Left lung (tissue), 10 donors: ENCODE results near the gene PDGFC. TPM values are rescaled to one million over a fixed set of nuclear protein-coding genes. Genes with fewer than 3 reads are reported as not detected.

ENCODE experiments used
- ATAC-seq: fragments of 200-7000 bp; cut with Tn5 transposase; one replicate; pipeline ENCODE4 v1.9.1; 2020; ENCODE audit warnings: moderate library complexity
- DNase-seq, 4 donors: peaks; one replicate each; pipeline ENCODE4 v3.0.0-alpha.2; 2013 to 2020
- H3K27ac ChIP-seq, 2 donors: fragments of 200-600 bp; sonication (generic) in 1 of 2; one replicate each; pipeline versions ENCODE4 v1.5.0 to v1.8.0; 2020 to 2021
- H3K27me3 ChIP-seq, 2 donors: fragments of 200-600 bp; sonication (generic) in 1 of 2; one replicate each; pipeline versions ENCODE4 v1.5.0 to v1.8.0; 2020 to 2021
- H3K36me3 ChIP-seq, 2 donors: fragments of 200-600 bp; sonication (generic) in 1 of 2; one replicate each; pipeline versions ENCODE4 v1.5.0 to v1.8.0; 2020 to 2021
- H3K4me1 ChIP-seq, 2 donors: fragments of 200-600 bp; one replicate each; pipeline ENCODE4 v1.8.0; 2021
- H3K4me3 ChIP-seq, 2 donors: fragments of 200-600 bp; sonication (generic) in 1 of 2; one replicate each; pipeline versions ENCODE4 v1.5.0 to v1.8.0; 2020 to 2021; ENCODE audit warnings: mild to moderate bottlenecking in 1 of 2
- H3K9me3 ChIP-seq, 2 donors: fragments of 200-600 bp; sonication (generic) in 1 of 2; one replicate each; pipeline versions ENCODE4 v1.5.0 to v1.8.0; 2020 to 2021
- intact Hi-C, 2 donors: fragments of 100-400 bp; cut with DNase I; formaldehyde crosslinking; loops; one replicate each; pipeline versions ENCODE4 v1.11.2 to v1.14.2; 2022
- polyA plus RNA-seq, 6 donors: library from polyadenylated mRNA; unstranded; fragments of 120-200 nt; gene quantifications; one replicate each; pipeline ENCODE4 v1.2.1, GENCODE V29; 2013; ENCODE audit not compliant: insufficient read length in 6 of 6
- total RNA-seq, 2 donors: library from RNA; stranded (reverse); fragmentation: NEBNext Ultra II Directional; extraction: Animal tissue kit (Norgen Biotek cat#: 25700); gene quantifications; one replicate each; pipeline ENCODE4 v1.2.1, GENCODE V29; 2021
- TF ChIP-seq, protein P1 (sequence below), 2 donors: fragments of 200-600 bp; sonication (generic) in 1 of 2; IDR thresholded peaks; one replicate each; pipeline versions ENCODE4 v1.5.0 to v1.8.0; 2021; ENCODE audit warnings: antibody characterized with exemption in 2 of 2
- donor health status: DM: no; HTN: yes; CAD: no.
- donor health status: DM: no; HTN: no; CAD: no.

PDGFC gene
- total and polyA plus RNA-seq, 8 donors = 22.4 to 51.6 (median 37.4) TPM

DNA sequence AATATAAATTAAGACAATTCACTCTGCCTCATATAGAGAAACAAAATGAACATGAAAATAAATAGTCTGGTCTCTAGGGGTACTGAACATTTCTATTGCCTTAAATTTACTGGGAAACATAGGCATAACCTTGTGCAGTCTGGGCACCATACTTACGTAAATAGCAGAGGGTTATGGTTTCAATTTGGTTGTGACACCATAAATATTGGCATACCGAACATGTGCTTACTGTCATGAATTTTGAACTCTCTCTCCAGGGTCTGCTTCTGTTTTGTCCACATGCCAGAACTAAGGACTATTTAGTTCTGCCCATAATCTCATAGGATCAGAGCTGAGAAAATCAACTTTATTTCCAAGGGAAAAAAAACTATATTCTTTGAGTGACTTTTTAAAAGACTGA, 17.6 kb downstream of the PDGFC start:
- TF ChIP-seq, protein P1, sequence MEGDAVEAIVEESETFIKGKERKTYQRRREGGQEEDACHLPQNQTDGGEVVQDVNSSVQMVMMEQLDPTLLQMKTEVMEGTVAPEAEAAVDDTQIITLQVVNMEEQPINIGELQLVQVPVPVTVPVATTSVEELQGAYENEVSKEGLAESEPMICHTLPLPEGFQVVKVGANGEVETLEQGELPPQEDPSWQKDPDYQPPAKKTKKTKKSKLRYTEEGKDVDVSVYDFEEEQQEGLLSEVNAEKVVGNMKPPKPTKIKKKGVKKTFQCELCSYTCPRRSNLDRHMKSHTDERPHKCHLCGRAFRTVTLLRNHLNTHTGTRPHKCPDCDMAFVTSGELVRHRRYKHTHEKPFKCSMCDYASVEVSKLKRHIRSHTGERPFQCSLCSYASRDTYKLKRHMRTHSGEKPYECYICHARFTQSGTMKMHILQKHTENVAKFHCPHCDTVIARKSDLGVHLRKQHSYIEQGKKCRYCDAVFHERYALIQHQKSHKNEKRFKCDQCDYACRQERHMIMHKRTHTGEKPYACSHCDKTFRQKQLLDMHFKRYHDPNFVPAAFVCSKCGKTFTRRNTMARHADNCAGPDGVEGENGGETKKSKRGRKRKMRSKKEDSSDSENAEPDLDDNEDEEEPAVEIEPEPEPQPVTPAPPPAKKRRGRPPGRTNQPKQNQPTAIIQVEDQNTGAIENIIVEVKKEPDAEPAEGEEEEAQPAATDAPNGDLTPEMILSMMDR (IDR thresholded peaks at IDR 0.05) = no peak
- no peak overlapping the region for H3K27ac ChIP-seq
- H3K4me1 ChIP-seq = peaks cover 4 to 19% of the 10 kb centered on the region in 2 donors
- no peaks in the 10 kb centered on the region for H3K36me3 ChIP-seq
- H3K4me3 ChIP-seq = no peak overlapping the region
- intact Hi-C loops = no loop called here
- H3K27me3 ChIP-seq = no peaks in the 10 kb centered on the region
- H3K9me3 ChIP-seq = no peaks in the 10 kb centered on the region
- DNase-seq (no peak), ATAC-seq (no peak)

DNA sequence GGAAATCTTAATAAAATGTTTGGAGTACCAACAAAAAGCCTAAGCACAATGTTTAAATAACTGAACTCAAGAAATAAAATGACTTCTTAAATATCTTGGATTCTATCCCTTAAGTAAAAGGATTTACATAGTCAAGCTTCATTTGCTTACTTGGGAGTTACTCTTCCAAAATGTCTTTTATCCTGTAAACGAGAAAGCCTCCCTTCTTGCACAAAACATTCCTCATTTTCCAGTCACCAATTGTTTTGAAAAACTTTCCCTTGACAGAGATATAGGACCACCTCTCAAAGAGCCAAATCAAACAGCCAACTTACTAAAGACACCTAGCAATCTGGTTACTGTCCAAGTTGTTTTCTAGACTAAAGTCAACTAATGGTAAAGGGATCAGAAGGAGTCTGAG, 18.6 kb downstream of the PDGFC start:
- no peak for DNase-seq
- no peak overlapping the region for H3K4me3 ChIP-seq
- no peak for ATAC-seq
- intact Hi-C loops = no loop called here
- TF ChIP-seq, protein P1 (IDR thresholded peaks at IDR 0.05) = no peak
- H3K36me3 ChIP-seq = no peaks in the 10 kb centered on the region
- no peak overlapping the region for H3K27ac ChIP-seq
- peaks cover 4 to 15% of the 10 kb centered on the region in 2 donors for H3K4me1 ChIP-seq
- no peaks in the 10 kb centered on the region for H3K27me3 ChIP-seq
- H3K9me3 ChIP-seq = no peaks in the 10 kb centered on the region

GRCh38 chr4:156952078-156952759, 19.4 kb downstream of the PDGFC start:
- Histone ChIP-seq H3K9me3 (no peaks in the 10 kb centered on the region), H3K36me3 (no peaks in the 10 kb centered on the region), H3K27me3 (no peaks in the 10 kb centered on the region), H3K4me1 (peaks cover 4 to 15% of the 10 kb centered on the region in 2 donors), H3K4me3 (no peak overlapping the region), H3K27ac (no peak overlapping the region)
- intact Hi-C loops = no loop called here
- TF ChIP-seq, protein P1 (IDR thresholded peaks at IDR 0.05) = no peak
- no peak for ATAC-seq
- DNase-seq = no peak

GRCh38 chr4:156950948-156951347, 20.7 kb downstream of the PDGFC start:
- TF ChIP-seq, protein P1 (IDR thresholded peaks at IDR 0.05) = no peak
- ATAC-seq = no peak
- Histone ChIP-seq H3K4me1 (peaks cover 4 to 27% of the 10 kb centered on the region in 2 donors), H3K4me3 (no peak overlapping the region), H3K27me3 (no peaks in the 10 kb centered on the region), H3K9me3 (no peaks in the 10 kb centered on the region), H3K36me3 (no peaks in the 10 kb centered on the region), H3K27ac (no peak overlapping the region)
- DNase-seq = no peak
- intact Hi-C loops = no loop called here

GRCh38 chr4:156950090-156950489, 21.5 kb downstream of the PDGFC start:
- TF ChIP-seq, protein P1 (IDR thresholded peaks at IDR 0.05) = no peak
- Histone ChIP-seq H3K27ac (no peak overlapping the region), H3K27me3 (no peaks in the 10 kb centered on the region), H3K9me3 (no peaks in the 10 kb centered on the region), H3K4me3 (no peak overlapping the region), H3K36me3 (no peaks in the 10 kb centered on the region), H3K4me1 (peaks cover 4 to 33% of the 10 kb centered on the region in 2 donors)
- ATAC-seq (no peak), DNase-seq (no peak)
- intact Hi-C loops = no loop called here
